Measurements from ENCODE around the gene NHERF1.

DNA sequence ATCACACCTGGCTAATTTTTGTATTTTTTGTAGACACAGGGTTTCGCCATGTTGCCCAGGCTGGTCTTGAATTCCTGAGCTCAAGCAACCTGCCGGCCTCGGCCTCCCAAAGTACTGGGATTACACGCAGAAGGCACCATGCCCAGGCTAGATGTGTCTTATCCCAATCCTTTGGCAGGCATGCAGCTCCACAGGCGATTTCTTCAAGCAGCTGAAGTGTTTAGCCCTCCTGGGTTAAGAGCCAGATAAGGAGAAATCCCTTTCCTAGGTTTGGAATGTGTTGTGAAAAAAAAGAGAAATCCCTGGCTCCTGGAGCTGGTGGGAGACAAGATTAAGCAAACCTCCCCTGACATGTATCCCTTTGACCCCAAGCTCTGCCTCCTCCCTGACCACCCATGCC lies 2.1 kb upstream of the NHERF1 start:
- no peak for TF ChIP-seq CTCF (tag by site-specific recombination; IDR thresholded peaks at IDR 0.05)
- TF ChIP-seq ZBTB17 (tag by site-specific recombination; IDR thresholded peaks at IDR 0.05) = no peak
- no peak for TF ChIP-seq ZBTB1 (tag by site-specific recombination; IDR thresholded peaks at IDR 0.05)
- TF ChIP-seq ZNF394 (tag by site-specific recombination; IDR thresholded peaks at IDR 0.05; ENCODE audit: borderline replicate concordance) = no peak
- no peak for TF ChIP-seq RBAK (tag by site-specific recombination; IDR thresholded peaks at IDR 0.05)
- no peak for TF ChIP-seq ZBTB7A (tag by site-specific recombination; IDR thresholded peaks at IDR 0.05; ENCODE audit: low read depth)
- no peak for TF ChIP-seq ZNF629 (tag by site-specific recombination; IDR thresholded peaks at IDR 0.05)
- TF ChIP-seq, protein P1, sequence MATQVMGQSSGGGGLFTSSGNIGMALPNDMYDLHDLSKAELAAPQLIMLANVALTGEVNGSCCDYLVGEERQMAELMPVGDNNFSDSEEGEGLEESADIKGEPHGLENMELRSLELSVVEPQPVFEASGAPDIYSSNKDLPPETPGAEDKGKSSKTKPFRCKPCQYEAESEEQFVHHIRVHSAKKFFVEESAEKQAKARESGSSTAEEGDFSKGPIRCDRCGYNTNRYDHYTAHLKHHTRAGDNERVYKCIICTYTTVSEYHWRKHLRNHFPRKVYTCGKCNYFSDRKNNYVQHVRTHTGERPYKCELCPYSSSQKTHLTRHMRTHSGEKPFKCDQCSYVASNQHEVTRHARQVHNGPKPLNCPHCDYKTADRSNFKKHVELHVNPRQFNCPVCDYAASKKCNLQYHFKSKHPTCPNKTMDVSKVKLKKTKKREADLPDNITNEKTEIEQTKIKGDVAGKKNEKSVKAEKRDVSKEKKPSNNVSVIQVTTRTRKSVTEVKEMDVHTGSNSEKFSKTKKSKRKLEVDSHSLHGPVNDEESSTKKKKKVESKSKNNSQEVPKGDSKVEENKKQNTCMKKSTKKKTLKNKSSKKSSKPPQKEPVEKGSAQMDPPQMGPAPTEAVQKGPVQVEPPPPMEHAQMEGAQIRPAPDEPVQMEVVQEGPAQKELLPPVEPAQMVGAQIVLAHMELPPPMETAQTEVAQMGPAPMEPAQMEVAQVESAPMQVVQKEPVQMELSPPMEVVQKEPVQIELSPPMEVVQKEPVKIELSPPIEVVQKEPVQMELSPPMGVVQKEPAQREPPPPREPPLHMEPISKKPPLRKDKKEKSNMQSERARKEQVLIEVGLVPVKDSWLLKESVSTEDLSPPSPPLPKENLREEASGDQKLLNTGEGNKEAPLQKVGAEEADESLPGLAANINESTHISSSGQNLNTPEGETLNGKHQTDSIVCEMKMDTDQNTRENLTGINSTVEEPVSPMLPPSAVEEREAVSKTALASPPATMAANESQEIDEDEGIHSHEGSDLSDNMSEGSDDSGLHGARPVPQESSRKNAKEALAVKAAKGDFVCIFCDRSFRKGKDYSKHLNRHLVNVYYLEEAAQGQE (tag by site-specific recombination; IDR thresholded peaks at IDR 0.05) = no peak
- TF ChIP-seq ZNF202 (tag by site-specific recombination; IDR thresholded peaks at IDR 0.05; ENCODE audit: borderline replicate concordance) = no peak
